ENCODE data around the gene SLC37A1.

DNA sequence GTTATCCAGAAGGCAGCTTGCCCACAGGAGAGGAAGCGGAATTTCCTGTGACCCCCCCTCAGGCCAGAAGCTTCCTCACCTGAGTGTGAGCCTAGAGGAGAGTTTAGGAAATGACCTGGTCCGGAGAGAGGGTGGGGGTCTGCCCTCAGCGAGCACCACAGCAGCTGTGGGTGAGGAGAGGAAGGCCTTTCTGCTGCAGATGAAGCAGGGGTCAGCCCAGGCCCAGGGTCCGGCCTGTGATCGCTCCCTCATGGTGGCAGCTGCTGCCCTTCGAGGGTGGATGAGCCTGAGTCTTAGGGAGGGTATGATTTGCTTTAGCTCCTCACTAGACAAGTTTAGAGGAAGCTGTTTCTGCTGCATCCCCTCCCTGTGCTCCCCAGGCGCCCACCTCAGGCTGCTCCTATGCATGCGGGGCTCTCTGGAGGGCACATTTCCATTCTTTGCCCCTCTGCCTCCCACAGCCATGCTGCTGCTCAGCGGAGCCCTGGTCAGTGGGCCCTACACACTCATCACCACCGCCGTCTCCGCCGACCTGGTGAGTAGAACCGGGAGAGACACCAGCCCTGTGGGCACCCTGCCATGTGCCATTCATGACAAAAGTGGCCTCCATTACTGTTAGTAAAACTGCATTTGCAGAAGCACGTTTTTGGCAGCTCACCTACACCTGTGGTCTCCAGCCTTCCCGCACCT, 53.0 kb downstream of the SLC37A1 start:
- TF ChIP-seq, protein P1, sequence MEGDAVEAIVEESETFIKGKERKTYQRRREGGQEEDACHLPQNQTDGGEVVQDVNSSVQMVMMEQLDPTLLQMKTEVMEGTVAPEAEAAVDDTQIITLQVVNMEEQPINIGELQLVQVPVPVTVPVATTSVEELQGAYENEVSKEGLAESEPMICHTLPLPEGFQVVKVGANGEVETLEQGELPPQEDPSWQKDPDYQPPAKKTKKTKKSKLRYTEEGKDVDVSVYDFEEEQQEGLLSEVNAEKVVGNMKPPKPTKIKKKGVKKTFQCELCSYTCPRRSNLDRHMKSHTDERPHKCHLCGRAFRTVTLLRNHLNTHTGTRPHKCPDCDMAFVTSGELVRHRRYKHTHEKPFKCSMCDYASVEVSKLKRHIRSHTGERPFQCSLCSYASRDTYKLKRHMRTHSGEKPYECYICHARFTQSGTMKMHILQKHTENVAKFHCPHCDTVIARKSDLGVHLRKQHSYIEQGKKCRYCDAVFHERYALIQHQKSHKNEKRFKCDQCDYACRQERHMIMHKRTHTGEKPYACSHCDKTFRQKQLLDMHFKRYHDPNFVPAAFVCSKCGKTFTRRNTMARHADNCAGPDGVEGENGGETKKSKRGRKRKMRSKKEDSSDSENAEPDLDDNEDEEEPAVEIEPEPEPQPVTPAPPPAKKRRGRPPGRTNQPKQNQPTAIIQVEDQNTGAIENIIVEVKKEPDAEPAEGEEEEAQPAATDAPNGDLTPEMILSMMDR (IDR thresholded peaks at IDR 0.05): no peak
- TF ChIP-seq EP300 (IDR thresholded peaks at IDR 0.05): no peak
- no peak for TF ChIP-seq POLR2AphosphoS5 (IDR thresholded peaks at IDR 0.05)
